Suprapubic skin (tissue), 3 donors: ENCODE results near the gene SHROOM1.

Experiments used
- CTCF ChIP-seq, 2 donors: fragments of 200-600 bp in 1 of 2; fragments of 450-650 bp in 1 of 2; sonication (generic) in 1 of 2; IDR thresholded peaks; one replicate each; pipeline ENCODE4 v1.5.1; 2016 to 2019; ENCODE audit warnings: antibody characterized with exemption in 2 of 2, mild to moderate bottlenecking in 1 of 2, moderate library complexity in 1 of 2
- POLR2A ChIP-seq, 2 donors: fragments of 450-650 bp; IDR thresholded peaks; one replicate each; pipeline ENCODE4 v1.6.1; 2017; ENCODE audit warnings: antibody characterized with exemption in 2 of 2, mild to moderate bottlenecking in 2 of 2, moderate library complexity in 2 of 2

GRCh38 chr5:132777209-132778069, 53.0 kb downstream of the SHROOM1 start, which contains the start of gene SEPTIN8:
- TF ChIP-seq POLR2A (IDR thresholded peaks at IDR 0.05): no peak
- no peak for TF ChIP-seq CTCF (IDR thresholded peaks at IDR 0.05)
